Measurements from ENCODE around the gene AZIN2. TPM values are rescaled to one million over a fixed set of nuclear protein-coding genes. Genes with fewer than 3 reads are reported as not detected.
A peak's percentile ranks its signal among the peaks of the same experiment; 100 is the strongest.

Gene AZIN2
- total RNA-seq, 2 experiments from 2014 or later = 0.98 to 2.1 TPM

- H3K9me3 Mint-ChIP-seq (ENCODE audit: low read depth) = no peaks in the 10 kb centered on the region
- intact Hi-C loops (cut with DNase I, micrococcal nuclease) = no loop called here
- H3K4me3 Mint-ChIP-seq = no peak overlapping the region
- ATAC-seq (no peak), DNase-seq (no peak)
- CTCF ChIA-PET = no interaction called here
- H3K36me3 Mint-ChIP-seq (ENCODE audit: low read depth) = peaks cover 9% of the 10 kb centered on the region
- POLR2A ChIA-PET = no interaction called here
- H3K4me1 Mint-ChIP-seq = no peaks in the 10 kb centered on the region
- no peaks in the 10 kb centered on the region for H3K27me3 Mint-ChIP-seq
- peak overlapping the region; percentile 18 for H3K27ac Mint-ChIP-seq
These were observed 75.1 kb downstream of the AZIN2 start for GRCh38 chr1:33155877-33156538.

GRCh38 chr1:33157131-33157530 is 76.2 kb downstream of the AZIN2 start:
- peaks cover 9% of the 10 kb centered on the region for H3K36me3 Mint-ChIP-seq (ENCODE audit: low read depth)

GRCh38 chr1:33158366-33158765 is 77.4 kb downstream of the AZIN2 start:
- no peak overlapping the region for H3K27ac Mint-ChIP-seq
- H3K9me3 Mint-ChIP-seq (ENCODE audit: low read depth) = no peaks in the 10 kb centered on the region
- POLR2A ChIA-PET = interaction anchor here (0.6 kb wide), 1 partner anchor 1029 kb away, joined by 4 read pairs; no protein-coding TSS in a partner anchor
- H3K36me3 Mint-ChIP-seq (ENCODE audit: low read depth) = peaks cover 9% of the 10 kb centered on the region
- DNase-seq (no peak), ATAC-seq (no peak)
- H3K4me1 Mint-ChIP-seq = no peaks in the 10 kb centered on the region
- no peaks in the 10 kb centered on the region for H3K27me3 Mint-ChIP-seq
- intact Hi-C loops (cut with DNase I, micrococcal nuclease) = no loop called here
- CTCF ChIA-PET = no interaction called here
- H3K4me3 Mint-ChIP-seq = no peak overlapping the region

More at GRCh38 chr1:33157131-33157530, 76.2 kb downstream of the AZIN2 start:
- ChIA-PET CTCF (no interaction called here), POLR2A (no interaction called here)
- intact Hi-C loops (cut with DNase I, micrococcal nuclease) = no loop called here
- Mint-ChIP-seq H3K9me3 (ENCODE audit: low read depth) (no peaks in the 10 kb centered on the region), H3K27ac (no peak overlapping the region), H3K27me3 (no peaks in the 10 kb centered on the region), H3K4me1 (no peaks in the 10 kb centered on the region), H3K4me3 (no peak overlapping the region)
- DNase-seq (no peak), ATAC-seq (no peak)

- ATAC-seq = no peak
- H3K4me1 Mint-ChIP-seq = no peaks in the 10 kb centered on the region
- H3K27me3 Mint-ChIP-seq = no peaks in the 10 kb centered on the region
- H3K36me3 Mint-ChIP-seq (ENCODE audit: low read depth) = peaks cover 9% of the 10 kb centered on the region
- POLR2A ChIA-PET = no interaction called here
- CTCF ChIA-PET = no interaction called here
- H3K9me3 Mint-ChIP-seq (ENCODE audit: low read depth) = no peaks in the 10 kb centered on the region
- H3K4me3 Mint-ChIP-seq = no peak overlapping the region
- no peak for DNase-seq
- H3K27ac Mint-ChIP-seq = no peak overlapping the region
- intact Hi-C loops (cut with DNase I, micrococcal nuclease) = no loop called here
These were observed 78.6 kb downstream of the AZIN2 start for GRCh38 chr1:33159577-33159976.

GRCh38 chr1:33161061-33161681 is 80.2 kb downstream of the AZIN2 start:
- Mint-ChIP-seq H3K4me1 (no peaks in the 10 kb centered on the region), H3K27me3 (no peaks in the 10 kb centered on the region), H3K27ac (no peak overlapping the region), H3K9me3 (ENCODE audit: low read depth) (no peaks in the 10 kb centered on the region), H3K4me3 (no peak overlapping the region), H3K36me3 (ENCODE audit: low read depth) (peaks cover 8% of the 10 kb centered on the region)
- DNase-seq (no peak), ATAC-seq (no peak)
- CTCF ChIA-PET = no interaction called here
- POLR2A ChIA-PET = no interaction called here
- intact Hi-C loops (cut with DNase I, micrococcal nuclease) = no loop called here

GRCh38 chr1:33162141-33162540 is 81.2 kb downstream of the AZIN2 start:
- CTCF ChIA-PET = no interaction called here
- H3K9me3 Mint-ChIP-seq (ENCODE audit: low read depth) = no peaks in the 10 kb centered on the region
- intact Hi-C loops (cut with DNase I, micrococcal nuclease) = no loop called here

GRCh38 chr1:33163621-33164519 is 82.9 kb downstream of the AZIN2 start:
- Mint-ChIP-seq H3K4me1 (no peaks in the 10 kb centered on the region), H3K27me3 (no peaks in the 10 kb centered on the region), H3K9me3 (ENCODE audit: low read depth) (no peaks in the 10 kb centered on the region), H3K36me3 (ENCODE audit: low read depth) (peaks cover 8% of the 10 kb centered on the region), H3K27ac (no peak overlapping the region), H3K4me3 (no peak overlapping the region)
- CTCF ChIA-PET = no interaction called here
- DNase-seq (no peak), ATAC-seq (no peak)
- intact Hi-C loops (cut with DNase I, micrococcal nuclease) = no loop called here
- POLR2A ChIA-PET = no interaction called here

More at GRCh38 chr1:33162141-33162540, 81.2 kb downstream of the AZIN2 start:
- Mint-ChIP-seq H3K4me1 (no peaks in the 10 kb centered on the region), H3K27ac (no peak overlapping the region), H3K27me3 (no peaks in the 10 kb centered on the region), H3K4me3 (no peak overlapping the region), H3K36me3 (ENCODE audit: low read depth) (peaks cover 10% of the 10 kb centered on the region)
- POLR2A ChIA-PET = no interaction called here
- DNase-seq = no peak
- no peak for ATAC-seq

GRCh38 chr1:33165209-33165608 is 84.3 kb downstream of the AZIN2 start:
- H3K4me1 Mint-ChIP-seq = no peaks in the 10 kb centered on the region
- ATAC-seq = no peak
- intact Hi-C loops (cut with DNase I, micrococcal nuclease) = no loop called here
- H3K27ac Mint-ChIP-seq = no peak overlapping the region
- H3K9me3 Mint-ChIP-seq (ENCODE audit: low read depth) = no peaks in the 10 kb centered on the region
- no peak overlapping the region for H3K4me3 Mint-ChIP-seq
- H3K36me3 Mint-ChIP-seq (ENCODE audit: low read depth) = peaks cover 5% of the 10 kb centered on the region
- DNase-seq = no peak
- H3K27me3 Mint-ChIP-seq = no peaks in the 10 kb centered on the region
- ChIA-PET CTCF (no interaction called here), POLR2A (interaction anchor here (0.5 kb wide), 1 partner anchor 11 kb away, joined by 3 read pairs; no protein-coding TSS in a partner anchor)

GRCh38 chr1:33165809-33166208 is 84.9 kb downstream of the AZIN2 start:
- no peaks in the 10 kb centered on the region for H3K9me3 Mint-ChIP-seq (ENCODE audit: low read depth)
- H3K27me3 Mint-ChIP-seq = no peaks in the 10 kb centered on the region
- CTCF ChIA-PET = no interaction called here
- peaks cover 5% of the 10 kb centered on the region for H3K36me3 Mint-ChIP-seq (ENCODE audit: low read depth)
- POLR2A ChIA-PET = interaction anchor here (0.5 kb wide), 1 partner anchor 12 kb away, joined by 3 read pairs; no protein-coding TSS in a partner anchor
- no peak overlapping the region for H3K4me3 Mint-ChIP-seq
- DNase-seq (no peak), ATAC-seq (no peak)
- no peaks in the 10 kb centered on the region for H3K4me1 Mint-ChIP-seq
- intact Hi-C loops (cut with DNase I, micrococcal nuclease) = no loop called here
- no peak overlapping the region for H3K27ac Mint-ChIP-seq

- H3K4me1 Mint-ChIP-seq = peaks cover 5% of the 10 kb centered on the region
- intact Hi-C loops (cut with DNase I, micrococcal nuclease) = no loop called here
- ATAC-seq = no peak
- H3K36me3 Mint-ChIP-seq (ENCODE audit: low read depth) = peaks cover 5% of the 10 kb centered on the region
- ChIA-PET POLR2A (no interaction called here), CTCF (no interaction called here)
- no peak for DNase-seq
- H3K27ac Mint-ChIP-seq = peak overlapping the region; percentile 16
- H3K4me3 Mint-ChIP-seq = no peak overlapping the region
- no peaks in the 10 kb centered on the region for H3K27me3 Mint-ChIP-seq
- no peaks in the 10 kb centered on the region for H3K9me3 Mint-ChIP-seq (ENCODE audit: low read depth)
These were observed 86.9 kb downstream of the AZIN2 start for GRCh38 chr1:33167650-33168447.

GRCh38 chr1:33168556-33169289 is 87.8 kb downstream of the AZIN2 start:
- H3K9me3 Mint-ChIP-seq (ENCODE audit: low read depth) = no peaks in the 10 kb centered on the region
- ATAC-seq (no peak), DNase-seq (no peak)
- peaks cover 5% of the 10 kb centered on the region for H3K4me1 Mint-ChIP-seq
- POLR2A ChIA-PET = no interaction called here
- intact Hi-C loops (cut with DNase I, micrococcal nuclease) = no loop called here
- H3K27me3 Mint-ChIP-seq = no peaks in the 10 kb centered on the region
- H3K4me3 Mint-ChIP-seq = no peak overlapping the region
- CTCF ChIA-PET = no interaction called here
- peaks cover 5% of the 10 kb centered on the region for H3K36me3 Mint-ChIP-seq (ENCODE audit: low read depth)
- H3K27ac Mint-ChIP-seq = no peak overlapping the region
